ENCODE data around the gene ABCA2. TPM values are rescaled to one million over a fixed set of nuclear protein-coding genes. Genes with fewer than 3 reads are reported as not detected.

Gene ABCA2
- polyA plus RNA-seq, 10 donors = 11.5 to 18.7 (median 16.7) TPM

- no peak for DNase-seq
These were observed 48.1 kb downstream of the ABCA2 start for GRCh38 chr9:136979769-136980587.

- DNase-seq = no peak
These were observed 49.0 kb downstream of the ABCA2 start for GRCh38 chr9:136978865-136979544.

GRCh38 chr9:136978073-136978864 is 49.8 kb downstream of the ABCA2 start:
- DNase-seq = peak in 1 of 3 donors; percentile 79

DNA sequence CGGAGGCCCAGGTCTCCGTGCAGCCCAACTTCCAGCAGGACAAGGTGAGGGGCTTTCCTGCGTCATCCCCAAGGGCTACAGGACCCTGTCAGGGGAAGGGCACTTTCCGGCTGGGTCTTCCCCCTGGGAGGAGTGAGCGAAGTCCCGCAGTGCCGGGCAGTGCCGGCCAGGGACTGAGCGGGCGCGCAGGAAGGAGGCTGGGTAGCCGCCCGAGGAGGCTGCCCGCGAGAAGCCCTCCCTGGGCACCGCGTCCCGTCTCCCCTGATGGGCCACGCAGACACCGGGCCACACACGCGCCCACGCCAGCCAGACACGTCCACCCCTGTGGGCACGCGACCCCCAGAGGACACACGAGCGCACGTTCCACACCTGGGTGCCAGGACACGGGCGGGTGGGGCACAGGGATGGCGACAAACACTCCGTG is 50.4 kb downstream of the ABCA2 start:
- no peak for DNase-seq

DNA sequence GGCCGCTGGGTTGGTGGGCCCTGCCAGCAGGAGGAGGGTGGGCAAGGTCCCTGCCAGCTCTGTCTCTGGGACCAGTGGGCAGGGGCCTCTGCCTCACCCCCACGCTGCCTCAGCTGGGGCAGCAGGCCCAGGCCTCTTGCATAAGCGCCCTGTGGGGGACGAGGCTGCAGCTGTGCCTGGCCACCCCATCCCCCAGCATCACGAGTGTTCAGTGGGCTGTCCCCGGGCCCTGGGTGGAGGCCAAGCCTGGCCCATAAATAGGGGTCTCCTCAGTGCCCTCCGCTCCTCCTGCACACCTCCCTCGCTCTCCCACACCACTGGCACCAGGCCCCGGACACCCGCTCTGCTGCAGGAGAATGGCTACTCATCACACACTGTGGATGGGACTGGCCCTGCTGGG is 50.8 kb downstream of the ABCA2 start, which contains the start of gene PTGDS:
Gene PTGDS (plus strand): TSS at position 282 of the 400 bp plus-strand sequence. CDS start 75 bp downstream, at position 357.
- peak in 1 of 3 donors; percentile 62 for DNase-seq

GRCh38 chr9:136975644-136976043 is 52.4 kb downstream of the ABCA2 start:
- DNase-seq = peak in 1 of 3 donors; percentile 54

DNA sequence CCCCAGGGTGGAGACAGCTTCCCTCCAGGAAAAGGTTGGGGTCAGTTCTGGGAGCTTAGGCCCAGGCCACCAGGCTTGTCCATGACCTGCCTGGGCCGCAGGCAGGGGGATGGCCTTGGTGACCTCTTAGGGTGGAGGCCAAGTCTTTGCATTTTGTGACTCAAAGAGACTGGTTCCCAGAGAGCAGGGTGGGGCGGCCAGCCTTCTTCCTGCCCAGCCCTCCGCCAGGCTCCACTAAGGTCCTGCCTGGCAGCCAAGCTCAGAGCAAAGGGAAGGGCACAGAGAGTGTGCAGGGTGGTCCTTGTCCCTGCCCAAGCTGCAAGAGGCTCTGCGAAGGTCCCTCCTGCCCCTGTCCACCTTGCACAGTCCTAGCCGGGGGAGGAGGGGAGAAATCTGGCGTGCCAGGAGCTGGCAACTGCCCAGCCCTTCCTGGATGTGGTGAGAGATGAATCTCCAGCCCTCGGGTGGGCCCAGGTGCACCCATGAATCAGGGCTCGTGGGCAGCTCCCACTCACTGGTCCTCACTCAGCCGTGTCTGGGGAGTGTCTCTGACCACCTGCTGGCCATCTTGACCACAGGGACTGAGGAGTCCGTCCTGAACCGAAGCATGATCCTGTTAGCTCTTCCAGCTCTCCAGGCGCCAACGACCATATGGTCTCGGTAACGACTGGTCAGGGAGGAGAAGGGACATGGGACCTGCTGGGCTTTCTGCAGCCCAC is 53.1 kb downstream of the ABCA2 start:
- no peak for DNase-seq

GRCh38 chr9:136973618-136974617 is 54.1 kb downstream of the ABCA2 start:
- DNase-seq = no peak

- no peak for DNase-seq
These were observed 55.3 kb downstream of the ABCA2 start for GRCh38 chr9:136972743-136973142.

GRCh38 chr9:136972335-136972734 is 55.7 kb downstream of the ABCA2 start:
- DNase-seq = no peak

DNA sequence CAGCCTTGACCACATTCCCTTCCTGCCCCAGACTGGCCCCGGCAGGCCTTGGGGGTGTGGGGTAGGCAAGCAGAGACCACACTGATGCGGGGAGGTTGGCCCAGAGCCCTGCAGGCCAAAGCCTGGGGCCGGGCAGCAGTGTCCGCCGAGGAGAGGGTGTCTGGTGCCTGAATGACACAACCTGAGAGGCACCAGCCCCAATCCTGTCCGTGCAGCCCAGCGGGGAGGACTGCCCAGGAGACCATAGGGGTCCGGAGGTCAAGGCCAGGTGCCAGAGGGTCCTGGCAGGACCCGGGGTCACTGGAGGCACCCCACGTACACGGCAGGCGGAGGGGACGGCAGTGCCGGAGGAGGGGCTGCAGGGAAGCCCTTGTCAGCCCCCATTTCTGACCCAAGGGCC is 56.3 kb downstream of the ABCA2 start:
- DNase-seq = no peak

DNA sequence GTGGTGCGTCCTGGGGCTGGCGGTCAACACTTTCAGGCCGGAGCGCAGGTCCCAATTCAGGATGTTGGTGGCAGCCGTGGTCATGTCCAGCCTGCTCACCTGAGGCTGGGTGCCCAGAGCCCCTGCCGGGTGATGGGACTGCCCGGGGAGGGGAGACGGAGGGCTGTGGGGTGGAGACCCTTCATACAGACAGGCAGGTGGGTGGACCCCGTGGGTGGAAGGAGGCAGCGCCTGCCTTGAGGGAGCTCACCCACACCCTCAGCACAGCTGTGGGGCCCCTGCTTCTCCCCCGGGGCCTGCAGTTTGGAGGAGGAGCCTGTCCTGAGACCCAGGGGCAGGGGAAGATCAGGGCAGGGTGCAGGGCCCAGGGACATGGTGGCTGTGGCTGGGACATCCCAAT is 57.7 kb downstream of the ABCA2 start:
- no peak for DNase-seq

GRCh38 chr9:136969774-136970173 is 58.3 kb downstream of the ABCA2 start:
- DNase-seq = no peak

DNA sequence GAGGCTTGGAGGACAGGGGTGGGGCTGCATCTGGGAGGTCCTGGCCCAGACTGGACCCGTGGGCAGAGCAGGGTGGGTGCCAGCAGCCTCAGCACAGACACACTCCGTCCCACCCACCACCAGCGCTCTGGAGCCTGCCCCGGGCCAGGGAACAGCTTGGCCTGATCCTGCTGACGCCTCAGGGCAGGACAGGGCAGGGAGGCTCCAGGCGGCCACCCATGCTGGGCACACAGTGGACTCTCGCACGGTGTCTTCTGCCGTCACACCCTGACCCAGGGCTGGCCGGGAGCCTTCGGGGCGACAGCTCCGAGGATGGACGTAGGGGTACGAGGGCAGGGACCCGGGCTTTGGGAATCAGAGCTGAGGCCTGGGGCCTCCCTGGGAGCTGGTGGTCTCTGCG is 58.9 kb downstream of the ABCA2 start:
- no peak for DNase-seq

DNA sequence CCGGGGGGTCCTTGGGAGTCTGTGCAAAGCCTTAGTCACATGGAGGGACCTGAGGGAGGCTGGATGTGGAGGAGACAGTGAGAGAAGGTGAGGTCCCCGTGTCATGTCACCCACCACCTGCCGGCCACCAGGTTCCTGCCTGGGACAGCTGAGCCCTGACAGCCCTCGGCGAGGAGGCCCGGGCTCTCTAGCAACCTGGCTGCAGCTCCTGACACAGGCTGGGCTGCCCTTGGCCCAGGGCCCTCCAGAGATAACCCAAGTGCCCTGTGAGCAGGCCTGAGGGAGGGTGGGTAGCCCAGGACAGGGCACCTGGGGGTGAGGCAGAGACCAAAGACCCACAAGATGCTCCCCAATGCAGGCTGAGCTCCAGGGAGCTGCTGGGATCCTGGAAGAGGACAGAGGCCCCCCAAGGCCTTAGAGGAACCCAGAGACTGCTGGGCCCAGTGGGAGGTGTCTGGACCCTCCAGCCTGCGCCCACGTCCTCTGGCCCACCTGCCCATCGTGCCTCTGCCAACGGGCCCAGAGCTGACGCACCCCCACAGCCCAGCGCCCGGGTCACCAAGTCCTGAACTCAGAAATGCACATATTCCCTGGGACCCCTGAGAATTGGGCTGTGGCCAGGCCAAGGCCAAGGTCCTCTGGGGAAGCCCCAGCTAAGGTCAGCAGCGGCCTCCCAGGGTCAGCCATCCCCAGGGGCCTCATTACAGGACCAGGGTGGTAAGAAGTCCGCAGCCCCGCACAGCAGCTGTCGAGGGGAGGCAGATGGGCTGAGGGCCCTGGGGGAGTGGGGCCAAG is 59.5 kb downstream of the ABCA2 start:
- DNase-seq = no peak

DNA sequence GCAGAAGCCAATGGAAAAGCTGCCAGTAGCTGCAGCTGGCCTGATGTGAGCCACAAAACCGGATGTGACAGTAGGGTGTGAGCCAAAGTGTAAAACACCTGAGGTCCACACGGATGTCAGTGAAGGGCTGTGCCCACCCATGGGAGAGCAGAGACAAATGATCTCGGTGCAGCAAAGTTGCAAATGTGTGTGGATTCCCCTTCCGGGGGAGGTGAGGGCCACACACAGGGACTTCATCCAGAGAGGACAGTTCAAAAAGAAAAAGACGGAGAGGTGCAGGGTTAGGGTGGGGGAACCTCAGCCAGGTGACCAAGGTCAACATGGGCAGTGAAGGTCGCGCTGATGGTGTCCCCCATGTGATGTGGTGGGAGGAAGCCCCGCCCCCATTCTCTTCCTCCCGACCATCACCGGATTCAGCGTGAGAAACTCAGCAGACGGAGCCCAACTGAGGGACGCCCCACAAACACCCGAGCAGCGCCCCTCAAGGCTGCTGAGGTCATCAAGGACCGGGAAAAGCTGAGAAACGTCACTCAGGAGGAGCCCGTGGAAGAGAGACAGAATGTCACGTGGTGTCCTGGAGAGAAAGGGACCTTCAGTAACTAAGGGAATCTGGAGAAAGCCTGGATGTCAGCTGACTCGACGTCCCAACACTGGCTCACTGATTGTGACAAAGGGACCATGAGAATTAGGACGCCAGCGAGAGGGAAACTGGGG is 62.1 kb downstream of the ABCA2 start:
- peak in 1 of 3 donors; percentile 52 for DNase-seq

DNA sequence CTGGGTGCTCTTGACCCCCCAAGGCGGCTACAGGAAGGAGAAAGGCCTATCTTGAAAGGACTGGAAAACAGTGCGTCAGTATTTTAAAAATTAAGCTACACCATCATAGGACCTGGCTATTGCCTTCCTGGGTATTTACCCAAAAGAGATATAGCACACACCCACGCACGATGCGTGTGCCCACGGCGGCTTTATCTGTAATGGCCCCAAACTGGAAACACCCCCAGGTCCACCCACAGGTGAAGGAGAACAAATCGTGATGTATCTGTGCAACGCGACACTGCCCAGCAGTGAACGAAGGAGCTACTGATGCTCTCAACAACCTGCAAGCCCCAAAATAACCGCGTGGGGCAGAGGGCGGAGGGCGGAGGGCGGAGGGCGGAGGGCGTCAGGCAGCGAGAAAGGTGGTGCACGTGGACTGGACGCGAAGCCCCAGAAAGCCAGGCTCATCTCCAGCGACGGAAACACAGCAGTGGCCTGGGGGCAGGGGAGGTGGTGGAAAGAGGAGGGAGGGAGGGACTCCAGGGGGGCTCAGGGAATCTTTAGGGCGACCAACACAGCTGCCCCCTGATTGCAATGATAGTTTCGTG is 63.1 kb downstream of the ABCA2 start:
- DNase-seq = no peak

DNA sequence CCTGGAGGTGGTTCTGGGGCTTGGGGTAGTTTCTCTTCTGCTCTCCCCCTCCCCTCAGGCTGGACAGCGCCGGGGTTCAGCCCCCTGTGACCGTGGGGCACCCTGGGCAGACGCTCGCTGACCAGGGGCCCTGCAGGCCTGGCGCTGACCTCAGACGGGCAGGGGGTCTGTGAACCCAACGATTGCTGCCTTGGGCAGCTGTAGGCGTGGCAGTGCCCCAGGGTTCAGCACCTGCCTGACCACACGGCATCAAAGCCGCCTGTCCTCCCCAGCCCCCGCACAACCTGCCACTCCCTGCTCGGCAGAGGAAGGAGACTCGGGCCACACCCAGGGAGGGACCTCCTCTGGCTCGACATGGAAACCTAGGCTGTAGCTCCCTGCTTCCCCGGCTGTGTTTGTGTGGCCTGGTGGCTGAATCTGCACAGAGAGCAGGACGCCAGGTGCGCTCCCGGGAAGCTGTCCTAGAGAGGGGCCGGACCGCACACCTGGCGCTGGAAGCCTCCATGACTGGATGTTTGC is 63.8 kb downstream of the ABCA2 start:
- no peak for DNase-seq
